ENCODE results near the gene MCAT.

The MCAT gene

DNA sequence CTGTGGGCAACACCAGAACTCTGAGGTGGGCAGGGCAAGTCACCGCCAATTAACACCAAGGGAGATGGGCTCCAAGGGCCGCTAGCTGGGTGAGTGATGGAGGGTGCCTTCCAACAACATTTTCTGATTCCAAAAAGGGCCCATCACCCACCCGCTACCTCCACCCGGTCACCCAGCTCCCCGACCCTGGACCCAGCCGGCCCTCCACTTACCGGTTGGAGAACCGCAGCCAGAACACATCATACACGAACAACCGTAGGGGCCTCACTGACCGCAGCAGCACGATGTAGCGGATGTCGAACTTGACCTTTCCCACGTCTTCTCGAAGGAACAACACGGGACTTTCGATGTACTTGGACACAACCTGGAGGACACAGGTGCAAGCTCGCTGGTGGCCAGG lies 29.0 kb upstream of the MCAT start:
- H3K27me3 ChIP-seq (ENCODE audit: control insufficient read depth, insufficient read depth, low read length), result no peaks in the 10 kb centered on the region
- H3K36me3 ChIP-seq (ENCODE audit: control insufficient read depth, insufficient read depth, low read length), result peaks cover 66% of the 10 kb centered on the region
- H3K27ac ChIP-seq (ENCODE audit: low read length), result no peak overlapping the region
- DNase-seq (ENCODE audit: low read depth, low spot score), result no peak
- WGBS (ENCODE audit: insufficient coverage, insufficient read length), result no CpG with 5 or more reads among the region's 19 CpGs
- no peak overlapping the region for H3K4me3 ChIP-seq (ENCODE audit: low read length)
- no peaks in the 10 kb centered on the region for H3K9me3 ChIP-seq (ENCODE audit: control insufficient read depth, insufficient read depth, low read length)
- no peaks in the 10 kb centered on the region for H3K4me1 ChIP-seq (ENCODE audit: control insufficient read depth, insufficient read depth, low read length)

DNA sequence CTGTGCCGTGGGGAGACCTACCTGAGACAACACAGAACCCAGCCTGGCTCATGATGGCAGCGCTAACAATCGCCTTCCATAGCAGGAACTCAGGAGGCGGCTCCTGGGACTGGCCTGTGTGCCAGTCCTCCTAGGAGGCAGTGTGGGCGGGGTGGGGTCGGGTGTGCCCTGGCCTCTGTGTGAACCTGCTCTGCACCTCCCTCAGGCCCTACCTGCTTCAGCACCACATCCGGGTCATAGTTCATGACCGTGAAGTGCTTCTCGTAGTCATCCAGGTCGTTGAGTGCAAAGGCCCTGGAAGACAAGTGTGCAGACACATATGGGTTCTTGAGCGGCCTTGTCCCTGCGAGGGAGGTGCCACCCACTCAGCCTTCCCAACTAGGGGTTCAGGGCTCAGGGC lies 28.4 kb upstream of the MCAT start:
- Histone ChIP-seq H3K4me1 (ENCODE audit: control insufficient read depth, insufficient read depth, low read length) (no peaks in the 10 kb centered on the region), H3K27me3 (ENCODE audit: control insufficient read depth, insufficient read depth, low read length) (no peaks in the 10 kb centered on the region), H3K27ac (ENCODE audit: low read length) (no peak overlapping the region), H3K9me3 (ENCODE audit: control insufficient read depth, insufficient read depth, low read length) (no peaks in the 10 kb centered on the region), H3K4me3 (ENCODE audit: low read length) (no peak overlapping the region), H3K36me3 (ENCODE audit: control insufficient read depth, insufficient read depth, low read length) (peaks cover 67% of the 10 kb centered on the region)
- no CpG with 5 or more reads among the region's 12 CpGs for WGBS (ENCODE audit: insufficient coverage, insufficient read length)
- DNase-seq (ENCODE audit: low read depth, low spot score), result no peak

DNA sequence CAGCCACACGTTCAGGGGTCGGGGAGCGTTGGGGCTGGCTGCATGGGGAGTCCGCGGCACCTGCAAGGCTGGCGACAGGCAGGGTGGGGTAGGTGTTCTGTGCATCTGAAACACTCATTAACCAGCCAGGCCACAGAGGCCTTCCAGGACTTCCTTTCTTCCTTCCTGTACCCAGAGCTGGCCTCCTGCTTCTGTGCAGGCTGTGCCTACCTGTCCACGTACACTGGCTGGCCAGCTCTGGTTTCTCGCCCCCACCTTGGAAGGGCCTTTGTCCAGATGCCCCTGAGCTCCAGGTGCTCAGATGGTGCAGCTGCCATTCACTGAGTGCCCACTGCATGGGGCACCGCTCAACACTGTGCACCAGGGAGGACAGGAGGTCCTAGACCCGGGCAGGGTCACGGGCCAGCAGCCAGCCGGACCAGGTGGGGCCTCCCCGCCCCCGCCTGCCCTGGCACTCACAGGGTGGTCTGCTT lies 27.9 kb upstream of the MCAT start:
- no CpG with 5 or more reads among the region's 14 CpGs for WGBS (ENCODE audit: insufficient coverage, insufficient read length)
- H3K4me1 ChIP-seq (ENCODE audit: control insufficient read depth, insufficient read depth, low read length), result no peaks in the 10 kb centered on the region
- no peaks in the 10 kb centered on the region for H3K27me3 ChIP-seq (ENCODE audit: control insufficient read depth, insufficient read depth, low read length)
- no peak overlapping the region for H3K4me3 ChIP-seq (ENCODE audit: low read length)
- H3K27ac ChIP-seq (ENCODE audit: low read length), result no peak overlapping the region
- peaks cover 64% of the 10 kb centered on the region for H3K36me3 ChIP-seq (ENCODE audit: control insufficient read depth, insufficient read depth, low read length)
- H3K9me3 ChIP-seq (ENCODE audit: control insufficient read depth, insufficient read depth, low read length), result no peaks in the 10 kb centered on the region
- DNase-seq (ENCODE audit: low read depth, low spot score), result no peak

DNA sequence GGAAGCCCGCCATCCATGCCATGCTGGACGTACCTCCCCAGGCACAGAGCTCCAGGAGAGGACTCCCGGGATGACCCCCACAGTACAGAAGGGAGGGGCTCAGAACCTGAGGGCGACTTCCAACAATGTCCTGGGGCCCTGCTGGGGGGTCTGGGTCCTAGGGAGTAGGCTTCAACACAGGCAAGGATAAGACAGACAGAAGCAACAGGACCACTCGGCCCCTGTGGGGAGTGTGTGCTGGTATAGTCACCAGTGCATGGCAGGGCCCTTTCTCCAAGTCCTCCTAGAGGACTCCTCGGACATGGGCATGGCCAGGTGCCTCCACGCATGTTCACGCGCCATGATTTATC lies 26.9 kb upstream of the MCAT start:
- H3K4me3 ChIP-seq (ENCODE audit: low read length), result no peak overlapping the region
- no peaks in the 10 kb centered on the region for H3K4me1 ChIP-seq (ENCODE audit: control insufficient read depth, insufficient read depth, low read length)
- DNase-seq (ENCODE audit: low read depth, low spot score), result no peak
- no peak overlapping the region for H3K27ac ChIP-seq (ENCODE audit: low read length)
- no CpG with 5 or more reads among the region's 9 CpGs for WGBS (ENCODE audit: insufficient coverage, insufficient read length)
- H3K9me3 ChIP-seq (ENCODE audit: control insufficient read depth, insufficient read depth, low read length), result no peaks in the 10 kb centered on the region
- peaks cover 57% of the 10 kb centered on the region for H3K36me3 ChIP-seq (ENCODE audit: control insufficient read depth, insufficient read depth, low read length)
- H3K27me3 ChIP-seq (ENCODE audit: control insufficient read depth, insufficient read depth, low read length), result no peaks in the 10 kb centered on the region

DNA sequence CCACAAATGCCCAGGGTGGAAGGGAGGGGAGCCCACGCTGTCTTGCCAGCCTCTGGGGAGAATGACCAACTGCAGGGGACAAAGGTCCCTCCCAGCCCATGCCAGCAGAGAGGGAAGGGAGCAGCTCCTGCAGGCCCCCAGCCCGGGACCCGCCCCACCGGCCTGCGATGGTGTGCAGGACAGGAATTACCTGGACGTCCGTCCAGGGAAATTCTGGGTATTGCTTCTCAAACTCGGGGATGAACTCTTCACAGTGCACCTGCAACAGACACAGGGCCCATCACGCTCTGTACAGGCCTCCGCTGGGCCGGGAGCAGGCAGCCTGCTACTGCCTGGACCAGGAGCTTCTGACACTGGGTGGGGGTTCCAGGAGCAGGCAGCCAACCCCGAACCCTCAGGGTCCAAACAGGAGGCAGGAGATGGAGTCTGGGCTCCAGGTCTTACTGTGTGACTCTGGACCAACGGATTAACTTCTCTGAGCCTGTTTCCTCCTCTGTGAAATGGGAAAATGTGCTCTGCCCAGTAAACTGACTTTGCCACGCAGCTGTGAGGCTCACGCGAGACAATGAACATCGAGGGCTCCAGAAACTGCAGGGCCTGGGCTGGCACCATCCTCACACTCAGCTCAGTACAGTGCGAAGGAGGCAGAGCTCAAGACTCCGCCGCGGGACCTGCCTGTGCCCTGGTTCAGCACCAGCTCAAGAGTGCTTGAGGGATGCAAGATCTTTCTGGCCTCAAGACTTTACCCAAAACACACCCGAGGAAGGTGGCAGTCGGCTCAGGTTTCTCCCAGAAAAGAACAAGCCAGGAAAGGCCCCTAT lies 26.3 kb upstream of the MCAT start:
- H3K4me3 ChIP-seq (ENCODE audit: low read length), result no peak overlapping the region
- no peaks in the 10 kb centered on the region for H3K27me3 ChIP-seq (ENCODE audit: control insufficient read depth, insufficient read depth, low read length)
- no peaks in the 10 kb centered on the region for H3K9me3 ChIP-seq (ENCODE audit: control insufficient read depth, insufficient read depth, low read length)
- DNase-seq (ENCODE audit: low read depth, low spot score), result no peak
- H3K4me1 ChIP-seq (ENCODE audit: control insufficient read depth, insufficient read depth, low read length), result no peaks in the 10 kb centered on the region
- WGBS (ENCODE audit: insufficient coverage, insufficient read length), result no CpG with 5 or more reads among the region's 23 CpGs
- H3K36me3 ChIP-seq (ENCODE audit: control insufficient read depth, insufficient read depth, low read length), result peaks cover 51% of the 10 kb centered on the region
- no peak overlapping the region for H3K27ac ChIP-seq (ENCODE audit: low read length)

DNA sequence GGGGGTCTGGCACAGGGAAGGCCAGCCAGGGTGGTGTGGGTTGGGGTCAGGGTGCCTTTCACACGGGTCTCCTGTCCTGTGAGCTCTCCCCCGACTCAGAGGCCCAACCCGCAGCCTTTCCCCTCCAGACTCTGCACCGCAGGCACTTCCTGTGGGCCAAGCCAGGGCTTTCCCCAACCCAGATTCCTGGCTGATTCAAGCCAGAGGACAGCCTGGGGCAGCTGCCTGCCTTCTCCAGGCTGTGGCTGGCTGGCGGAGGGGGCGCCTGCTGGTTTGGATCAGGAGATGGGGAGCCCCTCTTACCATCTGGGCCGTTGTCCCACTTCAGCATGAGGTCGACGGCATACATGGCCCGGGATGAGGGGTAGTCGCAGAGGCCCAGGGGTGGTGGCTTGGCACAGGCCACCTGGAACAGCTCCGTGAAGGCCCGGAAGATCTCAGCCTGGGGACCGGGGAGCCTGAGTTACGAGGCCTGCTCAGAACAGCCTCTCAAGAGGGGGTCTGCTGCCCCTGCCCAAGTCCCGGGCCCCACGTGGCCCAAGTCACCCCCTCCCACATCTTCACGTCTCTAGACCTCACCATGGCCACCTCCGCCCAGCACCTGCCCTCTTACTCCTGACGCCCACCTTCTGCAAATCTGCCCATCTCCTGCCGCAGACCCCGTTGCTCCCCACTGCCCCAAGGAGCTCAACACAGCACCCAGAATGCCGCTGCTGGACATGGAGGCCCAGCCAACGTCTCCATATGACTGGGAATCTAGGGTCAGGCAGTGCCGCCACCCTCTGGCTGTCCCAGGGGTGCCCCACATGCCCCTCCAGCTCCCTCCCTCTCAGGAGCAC lies 25.5 kb upstream of the MCAT start:
- Histone ChIP-seq H3K27ac (ENCODE audit: low read length) (no peak overlapping the region), H3K4me1 (ENCODE audit: control insufficient read depth, insufficient read depth, low read length) (no peaks in the 10 kb centered on the region), H3K36me3 (ENCODE audit: control insufficient read depth, insufficient read depth, low read length) (peaks cover 43% of the 10 kb centered on the region), H3K4me3 (ENCODE audit: low read length) (no peak overlapping the region), H3K27me3 (ENCODE audit: control insufficient read depth, insufficient read depth, low read length) (no peaks in the 10 kb centered on the region), H3K9me3 (ENCODE audit: control insufficient read depth, insufficient read depth, low read length) (no peaks in the 10 kb centered on the region)
- no peak for DNase-seq (ENCODE audit: low read depth, low spot score)
- WGBS (ENCODE audit: insufficient coverage, insufficient read length), result no CpG with 5 or more reads among the region's 25 CpGs

DNA sequence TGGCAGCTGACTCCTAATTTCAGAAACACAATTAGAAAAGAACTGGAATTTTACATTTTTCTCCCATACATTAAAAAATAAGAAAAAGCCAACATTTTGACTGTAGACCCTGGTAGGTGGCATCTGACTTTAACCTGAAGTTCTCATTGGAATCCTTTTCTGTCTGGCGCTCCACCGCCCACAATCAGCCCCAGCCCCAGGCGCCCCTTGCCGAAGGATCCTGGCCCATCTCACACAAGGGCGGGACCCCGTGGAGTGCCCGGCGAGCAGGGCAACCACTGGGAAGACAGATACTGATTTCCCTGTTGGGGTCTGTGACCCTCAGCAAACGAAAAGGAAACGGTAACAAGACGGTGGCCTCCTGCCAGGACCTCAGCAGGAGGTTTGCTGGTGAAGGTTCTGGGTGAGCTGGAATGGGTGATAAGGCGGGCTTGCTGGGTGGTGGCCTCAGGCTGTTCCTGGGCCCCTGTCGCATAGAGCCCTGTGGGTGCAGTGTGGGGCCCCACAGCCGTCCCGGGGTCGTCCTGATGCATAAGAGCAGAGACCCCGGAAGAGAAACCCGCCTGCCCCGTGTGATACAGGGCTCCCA lies 23.9 kb upstream of the MCAT start:
- no peak overlapping the region for H3K27ac ChIP-seq (ENCODE audit: low read length)
- no peaks in the 10 kb centered on the region for H3K27me3 ChIP-seq (ENCODE audit: control insufficient read depth, insufficient read depth, low read length)
- no CpG with 5 or more reads among the region's 19 CpGs for WGBS (ENCODE audit: insufficient coverage, insufficient read length)
- DNase-seq (ENCODE audit: low read depth, low spot score), result no peak
- no peak overlapping the region for H3K4me3 ChIP-seq (ENCODE audit: low read length)
- no peaks in the 10 kb centered on the region for H3K9me3 ChIP-seq (ENCODE audit: control insufficient read depth, insufficient read depth, low read length)
- no peaks in the 10 kb centered on the region for H3K4me1 ChIP-seq (ENCODE audit: control insufficient read depth, insufficient read depth, low read length)
- H3K36me3 ChIP-seq (ENCODE audit: control insufficient read depth, insufficient read depth, low read length), result peaks cover 33% of the 10 kb centered on the region

DNA sequence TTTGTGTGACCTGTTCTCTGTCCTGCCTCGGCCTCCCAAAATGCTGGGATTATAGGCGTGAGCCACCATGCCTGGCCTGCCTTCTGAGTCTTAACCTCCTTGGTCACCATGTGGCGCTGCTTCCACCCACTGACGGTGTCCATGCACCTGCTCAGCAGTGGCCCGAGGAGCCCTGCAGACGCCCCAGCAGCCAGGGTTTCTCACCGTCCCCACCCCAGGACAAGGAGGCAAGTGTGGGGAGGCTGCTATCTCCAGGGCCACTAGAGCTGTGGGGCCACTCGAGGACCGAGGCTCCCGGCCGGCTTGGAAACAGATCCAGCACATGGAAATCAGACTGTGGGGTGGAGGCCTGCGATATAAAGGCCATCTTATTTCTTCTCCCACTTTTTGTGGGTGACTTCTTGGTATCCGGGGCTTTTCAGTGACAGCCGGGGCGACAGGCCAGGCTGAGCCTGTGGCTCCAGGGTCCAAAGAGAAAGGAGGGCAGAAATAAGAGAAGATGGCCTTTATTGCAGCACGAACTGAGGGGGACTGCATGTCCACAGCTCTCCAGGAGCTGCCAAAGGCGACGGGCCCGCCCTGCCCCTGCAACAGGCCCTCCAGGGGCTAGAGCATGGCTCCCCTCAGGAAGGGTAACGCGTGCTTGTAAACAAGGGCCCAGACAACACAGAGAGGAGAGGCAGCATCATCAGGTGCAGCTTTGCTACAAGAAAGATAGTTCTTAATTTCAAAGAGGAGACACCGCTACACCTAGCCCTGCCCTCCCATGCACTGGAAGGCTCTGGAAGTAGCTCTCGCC lies 23.1 kb upstream of the MCAT start:
- no peak overlapping the region for H3K4me3 ChIP-seq (ENCODE audit: low read length)
- H3K27me3 ChIP-seq (ENCODE audit: control insufficient read depth, insufficient read depth, low read length), result no peaks in the 10 kb centered on the region
- no CpG with 5 or more reads among the region's 23 CpGs for WGBS (ENCODE audit: insufficient coverage, insufficient read length)
- DNase-seq (ENCODE audit: low read depth, low spot score), result no peak
- no peaks in the 10 kb centered on the region for H3K9me3 ChIP-seq (ENCODE audit: control insufficient read depth, insufficient read depth, low read length)
- peaks cover 26% of the 10 kb centered on the region for H3K36me3 ChIP-seq (ENCODE audit: control insufficient read depth, insufficient read depth, low read length)
- H3K4me1 ChIP-seq (ENCODE audit: control insufficient read depth, insufficient read depth, low read length), result no peaks in the 10 kb centered on the region
- no peak overlapping the region for H3K27ac ChIP-seq (ENCODE audit: low read length)

DNA sequence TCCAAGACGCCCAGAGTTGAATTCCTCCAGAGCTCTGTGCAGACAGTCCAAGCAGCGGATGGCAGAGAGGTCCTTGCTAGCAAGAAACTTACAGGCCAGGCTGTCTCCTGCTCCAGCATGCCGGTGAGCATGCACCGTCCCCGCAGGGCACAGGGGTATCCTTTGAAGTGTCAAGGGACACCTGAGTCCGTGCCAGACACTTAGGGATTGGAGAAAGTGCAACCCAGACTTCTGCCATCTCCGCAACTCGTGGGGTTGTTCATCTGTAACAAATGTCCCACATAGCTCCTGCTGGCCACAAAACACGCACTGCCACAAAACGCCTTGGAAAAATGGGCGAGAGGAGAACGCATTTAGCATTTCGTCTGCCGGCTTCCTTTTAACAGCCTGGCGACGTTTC lies 21.4 kb upstream of the MCAT start:
- Histone ChIP-seq H3K4me3 (ENCODE audit: low read length) (no peak overlapping the region), H3K4me1 (ENCODE audit: control insufficient read depth, insufficient read depth, low read length) (no peaks in the 10 kb centered on the region), H3K27me3 (ENCODE audit: control insufficient read depth, insufficient read depth, low read length) (no peaks in the 10 kb centered on the region), H3K36me3 (ENCODE audit: control insufficient read depth, insufficient read depth, low read length) (peaks cover 18% of the 10 kb centered on the region), H3K9me3 (ENCODE audit: control insufficient read depth, insufficient read depth, low read length) (no peaks in the 10 kb centered on the region), H3K27ac (ENCODE audit: low read length) (no peak overlapping the region)
- WGBS (ENCODE audit: insufficient coverage, insufficient read length), result no CpG with 5 or more reads among the region's 16 CpGs
- DNase-seq (ENCODE audit: low read depth, low spot score), result no peak

DNA sequence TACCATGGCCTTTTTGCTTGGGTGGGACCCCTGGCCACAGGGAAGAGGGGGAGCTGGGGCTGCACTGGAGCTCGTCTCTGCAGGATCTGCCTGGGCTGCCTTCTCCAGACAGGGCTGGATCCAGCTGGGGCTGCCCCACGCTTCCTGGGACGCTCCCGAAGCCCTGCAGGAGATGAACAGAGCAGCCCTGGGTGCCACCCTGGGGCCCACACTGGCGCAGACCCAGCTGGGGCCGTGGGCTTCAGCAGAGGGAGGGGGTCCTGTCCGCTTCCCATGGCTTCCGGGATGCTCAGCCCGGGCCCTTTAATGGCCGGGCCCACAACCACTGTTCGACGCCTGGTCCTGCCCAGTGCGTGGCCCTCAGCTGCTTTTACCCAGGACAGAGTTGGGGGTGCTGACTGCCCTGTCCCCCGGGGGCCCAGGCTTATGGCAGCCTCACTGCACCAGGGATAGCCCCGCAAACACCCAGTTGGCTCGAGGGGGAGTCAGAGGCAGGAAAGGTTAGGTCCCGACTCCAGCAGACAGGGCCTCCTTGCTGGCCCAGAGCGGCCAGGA lies 20.1 kb upstream of the MCAT start:
- Histone ChIP-seq H3K36me3 (ENCODE audit: control insufficient read depth, insufficient read depth, low read length) (peaks cover 11% of the 10 kb centered on the region), H3K27ac (ENCODE audit: low read length) (no peak overlapping the region), H3K27me3 (ENCODE audit: control insufficient read depth, insufficient read depth, low read length) (no peaks in the 10 kb centered on the region), H3K4me3 (ENCODE audit: low read length) (no peak overlapping the region), H3K9me3 (ENCODE audit: control insufficient read depth, insufficient read depth, low read length) (no peaks in the 10 kb centered on the region), H3K4me1 (ENCODE audit: control insufficient read depth, insufficient read depth, low read length) (no peaks in the 10 kb centered on the region)
- no CpG with 5 or more reads among the region's 18 CpGs for whole genome bisulfite sequencing (ENCODE audit: insufficient coverage, insufficient read length)
- no peak for DNase-seq (ENCODE audit: low read depth, low spot score)

Data from iPS DF 6.9 (cell line).